Smooth muscle cell (in vitro differentiated cells): ENCODE data around the gene GUCY1B1. TPM values are rescaled to one million over a fixed set of nuclear protein-coding genes. Genes with fewer than 3 reads are reported as not detected.
A peak's percentile ranks its signal among the peaks of the same experiment; 100 is the strongest.

Source experiments
- DNase-seq: peaks from one replicate; lab custom pipeline; 2025; ENCODE audit not compliant: unreplicated experiment; lab: John Stamatoyannopoulos, UW
- H2AFZ ChIP-seq: fragments of 200-600 bp; sonication (generic); 2 replicates; pipeline ENCODE4 v1.6.0; 2016; ENCODE audit warnings: antibody characterized with exemption, low read depth, mild to moderate bottlenecking
- H3F3A ChIP-seq: fragments of 200-600 bp; sonication (generic); 2 replicates; pipeline ENCODE4 v1.6.0; 2017; ENCODE audit warnings: antibody characterized with exemption, low read depth
- H3K27ac ChIP-seq: fragments of 200-600 bp; sonication (generic); 2 replicates; pipeline ENCODE4 v1.5.1; 2016; ENCODE audit warnings: low read depth, mild to moderate bottlenecking
- H3K27me3 ChIP-seq: fragments of 200-600 bp; sonication (generic); 2 replicates; pipeline ENCODE4 v1.6.1; 2016; ENCODE audit warnings: low read depth, mild to moderate bottlenecking
- H3K36me3 ChIP-seq: fragments of 200-600 bp; sonication (generic); 2 replicates; pipeline ENCODE4 v1.5.1; 2016; ENCODE audit warnings: low read depth
- H3K4me1 ChIP-seq: fragments of 200-600 bp; sonication (generic); 2 replicates; pipeline ENCODE4 v1.5.1; 2016; ENCODE audit warnings: low read depth
- H3K4me2 ChIP-seq: fragments of 200-600 bp; sonication (generic); 2 replicates; pipeline ENCODE4 v1.6.0; 2016; ENCODE audit warnings: mild to moderate bottlenecking
- H3K4me3 ChIP-seq: fragments of 200-600 bp; sonication (generic); 2 replicates; pipeline ENCODE4 v1.5.1; 2016; ENCODE audit warnings: mild to moderate bottlenecking
- H3K79me2 ChIP-seq: fragments of 200-600 bp; sonication (generic); 2 replicates; pipeline ENCODE4 v1.6.0; 2016; ENCODE audit warnings: low read depth, mild to moderate bottlenecking
- H3K9ac ChIP-seq: fragments of 200-600 bp; sonication (generic); 2 replicates; pipeline ENCODE4 v1.6.0; 2016; ENCODE audit warnings: low read depth
- H3K9me3 ChIP-seq: fragments of 200-600 bp; sonication (generic); replicated peaks from 2 replicates; pipeline ENCODE4 v1.5.1; 2016; ENCODE audit warnings: low read depth
- H4K20me1 ChIP-seq: fragments of 200-600 bp; sonication (generic); 2 replicates; pipeline ENCODE4 v1.6.0; 2016; ENCODE audit warnings: low read depth
- CTCF ChIP-seq: fragments of 200-600 bp; sonication (generic); IDR thresholded peaks from 2 replicates; pipeline ENCODE4 v1.5.1; 2017; ENCODE audit warnings: borderline replicate concordance, mild to moderate bottlenecking, antibody characterized with exemption; ENCODE audit not compliant: insufficient read depth, poor library complexity, severe bottlenecking
- WGBS: methylation state at CpG from one replicate; pipeline ENCODE4 v1.1.7; 2016; ENCODE audit warnings: low lambda C conversion rate; 5-methylcytosine and 5-hydroxymethylcytosine counted together
- polyA plus RNA-seq: library from polyadenylated mRNA; unstranded; fragments of >200 nt; fragmentation: Nextera tagmentation; extraction: Ambion mirVana; gene quantifications from 2 replicates; pipeline ENCODE4 v1.2.1, GENCODE V29; 2016
- total RNA-seq: library from RNA; depleted of rRNA; stranded (reverse); fragments of >200 nt; gene quantifications from 2 replicates; pipeline ENCODE4 v1.2.3, GENCODE V29; 2014

GUCY1B1 gene
- total and polyA plus RNA-seq, 2 experiments from 2014 or later = 26.7 to 32.2 TPM

- no peaks in the 10 kb centered on the region for H4K20me1 ChIP-seq
- DNase-seq = peak; percentile 0
- peak overlapping the region; percentile 39 for H3K4me2 ChIP-seq
- no peak for TF ChIP-seq CTCF
- H3K27ac ChIP-seq = peak overlapping the region; percentile 29
- peaks cover 5% of the 10 kb centered on the region for H3F3A ChIP-seq
- H3K27me3 ChIP-seq = no peaks in the 10 kb centered on the region
- H3K79me2 ChIP-seq = no peaks in the 10 kb centered on the region
- H3K4me1 ChIP-seq = no peaks in the 10 kb centered on the region
- WGBS = 61% methylated on average over 3 of the region's 3 CpGs
- no peak overlapping the region for H3K4me3 ChIP-seq
- H3K9me3 ChIP-seq = no peaks in the 10 kb centered on the region
- no peak overlapping the region for H2AFZ ChIP-seq
- no peaks in the 10 kb centered on the region for H3K36me3 ChIP-seq
- H3K9ac ChIP-seq = no peak overlapping the region
Observed at GRCh38 chr4:155734065-155734464, 24.8 kb upstream of the GUCY1B1 start.

- H3K4me3 ChIP-seq = no peak overlapping the region
- H3K9me3 ChIP-seq = no peaks in the 10 kb centered on the region
- no peaks in the 10 kb centered on the region for H4K20me1 ChIP-seq
- H3K36me3 ChIP-seq = no peaks in the 10 kb centered on the region
- no peaks in the 10 kb centered on the region for H3K4me1 ChIP-seq
- H3K79me2 ChIP-seq = no peaks in the 10 kb centered on the region
- no peak overlapping the region for H3K27ac ChIP-seq
- no peak overlapping the region for H2AFZ ChIP-seq
- H3K4me2 ChIP-seq = no peak overlapping the region
- H3K9ac ChIP-seq = no peak overlapping the region
- TF ChIP-seq CTCF = no peak
- 78% methylated on average over 1 of the region's 1 CpG for WGBS
- H3K27me3 ChIP-seq = no peaks in the 10 kb centered on the region
- DNase-seq = no peak
- H3F3A ChIP-seq = peaks cover 5% of the 10 kb centered on the region
Observed at GRCh38 chr4:155734951-155735350, 23.9 kb upstream of the GUCY1B1 start.

- DNase-seq = no peak
Observed at GRCh38 chr4:155735496-155735895, 23.3 kb upstream of the GUCY1B1 start.

More at GRCh38 chr4:155735496-155735895, 23.3 kb upstream of the GUCY1B1 start:
- no peak overlapping the region for H3K4me2 ChIP-seq
- no peaks in the 10 kb centered on the region for H3K79me2 ChIP-seq
- H3F3A ChIP-seq = peaks cover 5% of the 10 kb centered on the region
- H3K27me3 ChIP-seq = no peaks in the 10 kb centered on the region
- H2AFZ ChIP-seq = no peak overlapping the region
- no peaks in the 10 kb centered on the region for H3K4me1 ChIP-seq
- H3K27ac ChIP-seq = no peak overlapping the region
- H3K9me3 ChIP-seq = no peaks in the 10 kb centered on the region
- no peaks in the 10 kb centered on the region for H3K36me3 ChIP-seq
- no peaks in the 10 kb centered on the region for H4K20me1 ChIP-seq
- H3K9ac ChIP-seq = no peak overlapping the region
- TF ChIP-seq CTCF = no peak
- H3K4me3 ChIP-seq = no peak overlapping the region
